Endodermal cell (in vitro differentiated cells): ENCODE measurements around the gene TEFM. TPM values are rescaled to one million over a fixed set of nuclear protein-coding genes. Genes with fewer than 3 reads are reported as not detected.
A peak's percentile ranks its signal among the peaks of the same experiment; 100 is the strongest.

Experiments used
- DNase-seq: peaks from one replicate; pipeline ENCODE4 v3.0.0-alpha.2; 2017
- H3K27ac ChIP-seq: 2 replicates; pipeline ENCODE4 v1.5.1; 2013; ENCODE audit warnings: mild to moderate bottlenecking, low read depth, low read length, moderate library complexity
- H3K27me3 ChIP-seq: 2 replicates; pipeline ENCODE4 v1.6.1; 2013; ENCODE audit warnings: mild to moderate bottlenecking, low read length, moderate library complexity; ENCODE audit not compliant: insufficient read depth, control insufficient read depth, poor library complexity, severe bottlenecking
- H3K36me3 ChIP-seq: 2 replicates; pipeline ENCODE4 v1.7.0; 2013; ENCODE audit warnings: mild to moderate bottlenecking, low read length, moderate library complexity; ENCODE audit not compliant: control insufficient read depth, insufficient read depth
- H3K4me1 ChIP-seq: one replicate; pipeline ENCODE4 v1.7.0; 2013; ENCODE audit warnings: low read length; ENCODE audit not compliant: control insufficient read depth, insufficient read depth
- H3K4me3 ChIP-seq: 2 replicates; pipeline ENCODE4 v1.5.1; 2013; ENCODE audit warnings: mild to moderate bottlenecking, low read length, moderate library complexity
- H3K9ac ChIP-seq: 2 replicates; pipeline ENCODE4 v1.6.1; 2013; ENCODE audit warnings: mild to moderate bottlenecking, low read length, moderate library complexity; ENCODE audit not compliant: poor library complexity, severe bottlenecking; ENCODE audit errors: extremely low read depth
- H3K9me3 ChIP-seq: 2 replicates; pipeline ENCODE4 v1.6.1; 2013; ENCODE audit warnings: mild to moderate bottlenecking, low read length, moderate library complexity; ENCODE audit not compliant: control insufficient read depth
- H3K27ac Mint-ChIP-seq: 2 replicates; pipeline ENCODE4 v1.8.0; 2020; ENCODE audit warnings: mixed read lengths
- H3K27me3 Mint-ChIP-seq: 2 replicates; pipeline ENCODE4 v1.8.0; 2021; ENCODE audit warnings: mild to moderate bottlenecking, mixed read lengths; ENCODE audit not compliant: insufficient read depth
- H3K36me3 Mint-ChIP-seq: 2 replicates; pipeline ENCODE4 v1.8.0; 2020; ENCODE audit warnings: low read depth, mixed read lengths
- H3K4me1 Mint-ChIP-seq: 2 replicates; pipeline ENCODE4 v1.8.0; 2020; ENCODE audit warnings: mixed read lengths
- H3K4me3 Mint-ChIP-seq: 2 replicates; pipeline ENCODE4 v1.8.0; 2020; ENCODE audit warnings: mild to moderate bottlenecking, moderate library complexity, mixed read lengths
- H3K9me3 Mint-ChIP-seq: 2 replicates; pipeline ENCODE4 v1.8.0; 2020; ENCODE audit warnings: mild to moderate bottlenecking, mixed read lengths
- CTCF ChIP-seq: fragments of 200-600 bp; sonication (generic); conservative IDR thresholded peaks from 2 replicates; pipeline ENCODE4 v1.5.0; 2021; ENCODE audit warnings: antibody characterized with exemption, mild to moderate bottlenecking
- WGBS, 2 experiments: methylation state at CpG; one replicate each; pipeline versions ENCODE4 v1.1.5 to v1.1.7; 2013; ENCODE audit warnings: missing lambda C conversion rate in 2 of 2, mixed read lengths in 1 of 2; ENCODE audit not compliant: insufficient coverage in 1 of 2, insufficient read length in 1 of 2; 5-methylcytosine and 5-hydroxymethylcytosine counted together
- total RNA-seq, 2 donors: library from RNA; stranded (reverse); fragmentation: NEBNext Ultra II Directional in 1 of 2; extraction: Animal tissue kit (Norgen Biotek cat#: 25700) in 1 of 2; gene quantifications; 2 replicates in 1 of 2; 3 replicates in 1 of 2; pipeline ENCODE4 v1.2.1, GENCODE V29; 2021

The TEFM gene
- total RNA-seq, 2 donors from 2014 or later = 14.4 to 15.2 TPM

- H3K27ac ChIP-seq = no peak within 1 kb of the TSS
- H3K9ac ChIP-seq = no peak within 1 kb of the TSS
- no peaks in the 10 kb centered on the region for H3K9me3 ChIP-seq
- 5 to 28% methylated on average over 8 to 60 of the region's 60 CpGs for WGBS, 2 experiments
- Mint-ChIP-seq H3K36me3 (no peaks in the 10 kb centered on the region), H3K4me1 (peaks cover 13% of the 10 kb centered on the region), H3K27ac (no peak within 1 kb of the TSS), H3K4me3 (peak within 1 kb of the TSS; percentile 53), H3K27me3 (peaks cover 62% of the 10 kb centered on the region), H3K9me3 (no peaks in the 10 kb centered on the region)
- no peak for TF ChIP-seq CTCF
- peaks cover 53% of the 10 kb centered on the region for H3K27me3 ChIP-seq
- H3K4me1 ChIP-seq = peaks cover 3% of the 10 kb centered on the region
- H3K36me3 ChIP-seq = no peaks in the 10 kb centered on the region
- peak within 1 kb of the TSS; percentile 66 for H3K4me3 ChIP-seq
- peak; percentile 88 for DNase-seq
Observed at GRCh38 chr17:30921544-30922196, 15.6 kb upstream of the TEFM start, which contains the start of gene ADAP2. Gene ADAP2 (plus strand): TSS chr17:30921945. CDS start chr17:30922015, 70 bp downstream.

- TF ChIP-seq CTCF = peak; percentile 8
- peak overlapping the region; percentile 66 for H3K4me3 ChIP-seq
- H3K36me3 ChIP-seq = no peaks in the 10 kb centered on the region
- no peak for DNase-seq
- Mint-ChIP-seq H3K4me1 (peaks cover 13% of the 10 kb centered on the region), H3K27me3 (peaks cover 62% of the 10 kb centered on the region), H3K9me3 (no peaks in the 10 kb centered on the region), H3K4me3 (peak overlapping the region; percentile 53), H3K27ac (no peak overlapping the region), H3K36me3 (no peaks in the 10 kb centered on the region)
- 91 to 96% methylated on average over 9 to 11 of the region's 11 CpGs for WGBS, 2 experiments
- H3K27ac ChIP-seq = no peak overlapping the region
- no peaks in the 10 kb centered on the region for H3K9me3 ChIP-seq
- peaks cover 53% of the 10 kb centered on the region for H3K27me3 ChIP-seq
- H3K9ac ChIP-seq = no peak overlapping the region
- H3K4me1 ChIP-seq = peaks cover 3% of the 10 kb centered on the region
Observed at GRCh38 chr17:30920683-30921543, 14.9 kb upstream of the TEFM start.

GRCh38 chr17:30920282-30920681 is 14.2 kb upstream of the TEFM start:
- Mint-ChIP-seq H3K27me3 (peaks cover 61% of the 10 kb centered on the region), H3K36me3 (no peaks in the 10 kb centered on the region), H3K9me3 (no peaks in the 10 kb centered on the region), H3K27ac (peak overlapping the region; percentile 46), H3K4me1 (peaks cover 13% of the 10 kb centered on the region), H3K4me3 (no peak overlapping the region)
- Histone ChIP-seq H3K27me3 (peaks cover 53% of the 10 kb centered on the region), H3K4me3 (no peak overlapping the region), H3K9ac (no peak overlapping the region), H3K4me1 (peaks cover 3% of the 10 kb centered on the region), H3K27ac (no peak overlapping the region), H3K9me3 (no peaks in the 10 kb centered on the region), H3K36me3 (no peaks in the 10 kb centered on the region)
- TF ChIP-seq CTCF = peak; percentile 61
- WGBS, 2 experiments = 65 to 100% methylated on average over 1 to 4 of the region's 4 CpGs
- peak; percentile 85 for DNase-seq
